Calu3 (cell line): ENCODE results near the gene FAM72B. TPM values are rescaled to one million over a fixed set of nuclear protein-coding genes. Genes with fewer than 3 reads are reported as not detected.
"Not testable (repeated sequence)": the region's sequence is repeated elsewhere in the genome, so short reads cannot be mapped to it uniquely, and the experiment has no call there.

Source experiments
- BruUV-seq: library from RNA; stranded (reverse); fragments of 400-500 nt; replicated peaks from 2 replicates; lab custom pipeline; 2021; lab: Mats Ljungman, UMichigan
- CTCF ChIA-PET: fragments of 300-600 bp; sonication (Branson Sonifier 250); formaldehyde crosslinking; loops from one replicate; lab custom pipeline; 2022; ENCODE audit warnings: antibody characterized with exemption; lab: Charles Lee
- DNase-seq: peaks from one replicate; pipeline ENCODE4 v3.0.0; 2022
- H3K27ac Mint-ChIP-seq: one replicate; pipeline ENCODE4 v1.8.0; 2022; ENCODE audit warnings: mixed read lengths; ENCODE audit not compliant: unreplicated experiment
- H3K27me3 Mint-ChIP-seq: one replicate; pipeline ENCODE4 v1.8.0; 2022; ENCODE audit warnings: mixed read lengths; ENCODE audit not compliant: unreplicated experiment
- H3K36me3 Mint-ChIP-seq: one replicate; pipeline ENCODE4 v1.8.0; 2022; ENCODE audit warnings: mild to moderate bottlenecking, moderate library complexity, mixed read lengths; ENCODE audit not compliant: insufficient read depth, unreplicated experiment
- H3K4me1 Mint-ChIP-seq: one replicate; pipeline ENCODE4 v1.8.0; 2022; ENCODE audit warnings: mild to moderate bottlenecking, low read depth, mixed read lengths; ENCODE audit not compliant: unreplicated experiment
- H3K4me3 Mint-ChIP-seq: one replicate; pipeline ENCODE4 v1.8.0; 2022; ENCODE audit warnings: mild to moderate bottlenecking, low read depth, moderate library complexity, mixed read lengths; ENCODE audit not compliant: unreplicated experiment
- H3K9me3 Mint-ChIP-seq: one replicate; pipeline ENCODE4 v1.8.0; 2022; ENCODE audit warnings: low read depth, mixed read lengths; ENCODE audit not compliant: unreplicated experiment
- intact Hi-C: fragments of 100-400 bp; cut with micrococcal nuclease; formaldehyde crosslinking; loops from one replicate; pipeline ENCODE4 v1.10.0; 2022; ENCODE audit not compliant: unreplicated experiment
- total RNA-seq: library from RNA; stranded (reverse); gene quantifications from 2 replicates; pipeline ENCODE4 v1.2.3, GENCODE V29; 2022

The FAM72B gene
- total RNA-seq, 1 experiment from 2014 or later, result 9.8 TPM

- H3K4me1 Mint-ChIP-seq, DNase-seq, CTCF ChIA-PET, H3K27ac Mint-ChIP-seq, H3K27me3 Mint-ChIP-seq, BruUV-seq, H3K4me3 Mint-ChIP-seq, intact Hi-C loops, H3K9me3 Mint-ChIP-seq, H3K36me3 Mint-ChIP-seq: not testable (repeated sequence)
Measured at GRCh38 chr1:121215699-121216417, 31.7 kb upstream of the FAM72B start.

DNA sequence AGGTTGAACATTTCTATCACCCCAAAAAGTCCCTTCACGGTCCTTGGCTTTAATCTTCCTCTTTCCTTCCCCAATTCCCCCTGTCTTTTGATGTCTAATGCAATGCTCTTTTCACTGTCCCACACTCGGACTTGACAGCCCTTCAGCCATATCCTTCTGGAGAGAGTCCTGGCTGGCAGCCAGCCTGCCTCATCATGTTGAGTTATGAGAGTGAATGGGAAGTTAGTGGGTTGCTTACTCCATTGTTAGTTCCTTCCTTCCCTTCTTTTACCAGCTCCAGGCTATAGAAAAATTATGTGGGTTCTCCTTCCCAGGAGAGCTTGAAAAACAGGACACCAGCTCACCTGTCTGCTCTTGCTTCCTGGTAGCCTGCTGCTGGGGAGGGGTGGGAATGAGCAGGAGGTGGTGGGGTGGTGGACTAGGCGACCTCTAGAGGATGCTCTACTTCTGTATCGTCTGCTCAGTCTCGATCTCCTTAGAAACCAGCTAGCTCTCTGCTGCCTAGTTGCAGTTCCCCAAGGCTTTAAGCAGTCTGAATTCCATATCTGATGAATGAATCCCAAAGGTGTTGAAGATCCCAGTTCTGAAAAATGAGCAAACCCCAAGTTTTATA, 30.5 kb upstream of the FAM72B start:
- H3K4me3 Mint-ChIP-seq, CTCF ChIA-PET, H3K36me3 Mint-ChIP-seq, DNase-seq, H3K27me3 Mint-ChIP-seq, H3K9me3 Mint-ChIP-seq, BruUV-seq, H3K27ac Mint-ChIP-seq, H3K4me1 Mint-ChIP-seq, intact Hi-C loops: not testable (repeated sequence)

DNA sequence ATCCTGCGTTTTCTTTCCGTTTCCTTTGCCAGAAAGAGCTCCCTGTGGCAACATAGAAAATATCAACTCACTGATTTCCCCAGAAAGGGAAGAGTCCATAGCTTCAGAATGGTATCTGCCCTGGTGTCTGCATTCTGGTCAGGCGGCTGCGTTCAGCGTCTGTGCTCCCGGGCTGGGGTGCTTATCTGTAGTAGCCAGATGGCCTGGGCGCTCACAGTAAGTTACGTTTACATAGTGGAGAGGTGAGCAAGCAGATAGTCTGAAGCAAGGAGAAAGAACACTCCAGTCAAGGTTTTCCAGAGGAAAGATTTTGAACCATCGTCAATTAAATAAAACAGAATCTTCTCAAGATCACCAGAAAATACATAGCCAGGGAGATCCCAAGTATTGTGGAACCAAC, 29.4 kb upstream of the FAM72B start:
- BruUV-seq, H3K9me3 Mint-ChIP-seq, H3K4me1 Mint-ChIP-seq, DNase-seq, H3K4me3 Mint-ChIP-seq, CTCF ChIA-PET, intact Hi-C loops, H3K36me3 Mint-ChIP-seq, H3K27ac Mint-ChIP-seq, H3K27me3 Mint-ChIP-seq: not testable (repeated sequence)

DNA sequence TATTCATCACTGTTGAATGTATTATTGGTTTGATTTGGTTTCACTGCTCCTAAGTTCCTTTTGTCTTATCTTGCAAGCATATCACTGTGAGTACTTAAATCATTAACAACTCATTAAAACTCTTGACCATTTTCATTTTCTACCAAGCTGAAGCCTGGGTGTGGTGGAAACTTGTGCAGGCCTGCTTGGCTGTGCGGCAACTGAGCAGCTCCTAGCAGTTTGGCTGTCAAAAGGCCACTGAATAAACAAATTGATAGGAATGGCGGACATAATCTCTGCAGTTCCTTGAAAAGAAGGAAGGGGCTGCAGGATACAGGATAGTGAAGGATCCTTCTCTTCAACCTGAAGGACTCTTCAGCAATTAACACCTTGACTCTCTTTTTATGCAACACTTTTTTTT, 26.6 kb upstream of the FAM72B start:
- BruUV-seq, H3K27me3 Mint-ChIP-seq, DNase-seq, H3K4me1 Mint-ChIP-seq, intact Hi-C loops, H3K9me3 Mint-ChIP-seq, H3K36me3 Mint-ChIP-seq, CTCF ChIA-PET, H3K27ac Mint-ChIP-seq, H3K4me3 Mint-ChIP-seq: not testable (repeated sequence)

GRCh38 chr1:121208375-121208774, 24.2 kb upstream of the FAM72B start:
- BruUV-seq, DNase-seq, CTCF ChIA-PET, H3K27me3 Mint-ChIP-seq, H3K9me3 Mint-ChIP-seq, H3K27ac Mint-ChIP-seq, H3K4me1 Mint-ChIP-seq, H3K36me3 Mint-ChIP-seq, H3K4me3 Mint-ChIP-seq, intact Hi-C loops: not testable (repeated sequence)

- BruUV-seq, intact Hi-C loops, H3K27me3 Mint-ChIP-seq, H3K27ac Mint-ChIP-seq, H3K4me1 Mint-ChIP-seq, DNase-seq, CTCF ChIA-PET, H3K36me3 Mint-ChIP-seq, H3K4me3 Mint-ChIP-seq, H3K9me3 Mint-ChIP-seq: not testable (repeated sequence)
Measured at GRCh38 chr1:121207328-121207727, 23.2 kb upstream of the FAM72B start.

DNA sequence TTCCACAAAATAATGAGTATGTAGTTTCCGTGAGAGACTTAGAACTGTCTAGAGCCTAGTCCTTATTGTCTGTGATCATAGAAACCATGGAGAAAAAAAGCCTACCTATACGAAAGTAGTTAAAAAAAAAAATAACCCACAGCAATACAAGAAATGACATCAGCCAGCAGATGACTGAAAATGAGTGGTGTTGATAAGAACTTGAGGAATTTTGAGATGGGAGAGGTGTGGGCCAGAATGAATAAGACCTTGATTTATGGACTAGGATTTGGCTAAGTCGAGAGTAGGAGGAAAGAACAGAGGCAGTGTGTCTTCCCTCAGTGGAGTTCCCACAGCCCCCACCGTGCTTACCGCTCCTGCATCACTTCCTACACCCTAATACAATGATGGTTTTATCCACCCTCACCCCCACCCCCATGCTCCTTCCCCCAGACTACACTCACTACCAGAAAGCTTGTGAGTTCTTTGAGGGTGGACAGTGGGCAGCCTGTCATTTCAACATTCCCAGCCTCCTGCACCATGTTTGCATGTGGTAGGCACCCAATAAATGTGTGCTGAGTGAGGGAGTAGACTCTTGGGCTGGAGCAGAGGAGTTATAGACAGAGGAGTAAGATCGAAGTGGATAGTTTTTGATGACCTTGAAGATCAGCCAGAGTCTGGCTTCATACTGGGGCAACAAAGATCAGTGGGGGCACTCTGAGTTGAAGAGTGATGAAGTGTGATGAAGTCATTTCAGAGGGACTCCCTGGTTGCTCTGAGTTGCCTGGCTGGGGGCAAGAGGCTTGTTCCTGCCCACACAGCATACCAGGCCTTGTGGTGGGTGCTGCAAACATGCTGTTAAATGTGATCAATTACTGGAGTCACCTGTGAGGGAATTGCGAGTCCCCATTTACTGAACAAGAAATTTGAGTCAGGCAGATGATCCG, 21.9 kb upstream of the FAM72B start:
- H3K27me3 Mint-ChIP-seq, H3K4me3 Mint-ChIP-seq, intact Hi-C loops, CTCF ChIA-PET, H3K36me3 Mint-ChIP-seq, H3K4me1 Mint-ChIP-seq, BruUV-seq, H3K9me3 Mint-ChIP-seq, H3K27ac Mint-ChIP-seq, DNase-seq: not testable (repeated sequence)

DNA sequence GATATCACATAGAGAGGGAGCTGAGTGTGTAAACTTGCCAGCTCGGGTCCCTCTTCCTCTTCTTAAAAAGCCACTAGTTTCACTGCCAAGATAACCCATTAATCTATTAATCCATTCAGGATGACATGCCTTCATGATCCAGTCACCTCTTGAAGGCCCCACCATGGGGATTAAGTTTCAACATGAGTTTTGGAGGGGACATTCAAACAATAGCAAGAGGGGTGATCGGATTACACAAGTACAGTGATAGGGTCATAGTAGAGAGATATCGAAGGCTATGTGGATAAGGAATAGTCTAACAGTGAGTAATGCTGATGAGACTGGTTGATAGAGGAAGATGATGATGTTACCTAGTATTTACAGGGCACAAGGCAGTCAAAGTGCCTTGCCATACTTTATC, 18.8 kb upstream of the FAM72B start:
- H3K36me3 Mint-ChIP-seq, H3K4me1 Mint-ChIP-seq, intact Hi-C loops, H3K27ac Mint-ChIP-seq, CTCF ChIA-PET, H3K4me3 Mint-ChIP-seq, H3K27me3 Mint-ChIP-seq, DNase-seq, H3K9me3 Mint-ChIP-seq, BruUV-seq: not testable (repeated sequence)

DNA sequence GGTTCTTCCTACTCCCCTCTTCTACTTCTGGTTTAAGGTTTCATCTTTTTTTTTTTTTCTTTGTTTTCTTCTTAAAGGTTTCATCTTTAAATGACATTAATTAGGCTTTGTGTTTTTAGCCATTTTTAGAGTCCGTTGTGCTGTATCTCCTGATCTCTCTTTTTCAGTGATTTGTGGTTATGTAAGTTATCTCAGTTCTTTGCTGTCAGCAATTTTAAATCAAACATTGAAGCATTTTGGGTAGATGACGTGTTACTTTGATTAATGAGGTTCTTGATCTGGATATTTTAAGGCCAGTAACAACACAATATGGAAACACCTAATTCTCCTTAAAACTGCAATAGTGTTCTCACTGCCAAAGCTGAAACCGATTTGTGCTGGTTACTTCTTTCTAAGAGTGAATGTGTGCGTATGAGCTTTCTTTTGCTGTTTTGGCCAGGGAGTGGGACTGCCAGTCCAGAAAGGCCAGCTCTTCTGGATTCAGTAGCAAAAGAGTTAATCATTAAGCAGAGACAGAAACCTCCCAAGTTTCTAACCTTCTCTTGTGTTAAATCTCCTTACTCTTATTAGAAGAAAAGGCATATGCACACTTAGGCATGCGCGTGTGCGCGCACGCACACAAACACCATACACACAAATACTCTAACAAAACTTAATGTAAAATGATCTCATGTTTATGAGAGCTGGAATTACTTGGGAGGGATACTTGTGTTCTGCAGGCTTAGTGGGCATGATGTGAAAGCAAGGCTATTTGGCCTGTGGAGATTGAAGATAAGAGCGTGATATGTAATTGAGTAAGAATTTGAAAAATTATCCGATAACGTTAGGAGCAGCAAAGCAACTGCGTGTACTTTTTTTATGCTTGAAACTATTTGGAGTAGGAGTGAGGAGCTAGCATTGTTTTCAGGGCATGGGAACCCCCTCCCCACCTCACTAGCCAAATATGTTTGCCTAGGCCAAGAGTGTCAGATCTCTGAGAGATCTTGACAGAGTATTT, 17.1 kb upstream of the FAM72B start:
- H3K9me3 Mint-ChIP-seq, H3K27me3 Mint-ChIP-seq, intact Hi-C loops, DNase-seq, H3K4me1 Mint-ChIP-seq, BruUV-seq, CTCF ChIA-PET, H3K36me3 Mint-ChIP-seq: not testable (repeated sequence)
- Mint-ChIP-seq H3K4me3 (peak overlapping the region; percentile 67), H3K27ac (peak overlapping the region; percentile 11)
